ENCODE measurements around the gene SPSB1. TPM values are rescaled to one million over a fixed set of nuclear protein-coding genes. Genes with fewer than 3 reads are reported as not detected.

SPSB1 gene
- polyA plus RNA-seq, 1 experiment, result 20.3 TPM

DNA sequence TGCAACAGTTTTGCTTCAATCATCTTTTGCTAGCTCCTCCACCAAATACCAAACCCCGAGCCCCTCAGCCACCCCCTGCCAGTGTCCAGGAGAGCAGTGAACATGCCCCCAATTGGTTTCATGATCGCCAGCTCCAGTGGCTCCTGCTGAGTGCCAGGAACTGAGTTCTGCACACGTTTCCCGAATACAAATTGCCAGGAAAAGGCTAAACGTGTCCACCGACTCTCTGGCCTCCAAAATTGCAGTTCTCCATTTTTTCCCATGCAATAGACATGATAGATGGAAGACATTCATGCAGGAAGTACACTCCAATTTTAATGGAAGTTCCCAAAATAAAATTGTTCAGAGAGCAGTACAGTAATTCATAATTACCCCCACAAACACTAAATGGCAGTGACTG is 101.3 kb downstream of the SPSB1 start:
- Histone ChIP-seq H3K9me3 (ENCODE audit: control insufficient read depth, insufficient read depth, low read length) (peaks cover 14% of the 10 kb centered on the region), H3K27me3 (ENCODE audit: control insufficient read depth, insufficient read depth, low read length) (peaks cover 15% of the 10 kb centered on the region), H3K27ac (ENCODE audit: low read depth, low read length) (no peak overlapping the region), H3K4me3 (ENCODE audit: low read depth, low read length) (no peak overlapping the region)
- CTCF ChIA-PET, result no interaction called here
- POLR2A ChIA-PET, result no interaction called here
- TF ChIP-seq, protein P1, sequence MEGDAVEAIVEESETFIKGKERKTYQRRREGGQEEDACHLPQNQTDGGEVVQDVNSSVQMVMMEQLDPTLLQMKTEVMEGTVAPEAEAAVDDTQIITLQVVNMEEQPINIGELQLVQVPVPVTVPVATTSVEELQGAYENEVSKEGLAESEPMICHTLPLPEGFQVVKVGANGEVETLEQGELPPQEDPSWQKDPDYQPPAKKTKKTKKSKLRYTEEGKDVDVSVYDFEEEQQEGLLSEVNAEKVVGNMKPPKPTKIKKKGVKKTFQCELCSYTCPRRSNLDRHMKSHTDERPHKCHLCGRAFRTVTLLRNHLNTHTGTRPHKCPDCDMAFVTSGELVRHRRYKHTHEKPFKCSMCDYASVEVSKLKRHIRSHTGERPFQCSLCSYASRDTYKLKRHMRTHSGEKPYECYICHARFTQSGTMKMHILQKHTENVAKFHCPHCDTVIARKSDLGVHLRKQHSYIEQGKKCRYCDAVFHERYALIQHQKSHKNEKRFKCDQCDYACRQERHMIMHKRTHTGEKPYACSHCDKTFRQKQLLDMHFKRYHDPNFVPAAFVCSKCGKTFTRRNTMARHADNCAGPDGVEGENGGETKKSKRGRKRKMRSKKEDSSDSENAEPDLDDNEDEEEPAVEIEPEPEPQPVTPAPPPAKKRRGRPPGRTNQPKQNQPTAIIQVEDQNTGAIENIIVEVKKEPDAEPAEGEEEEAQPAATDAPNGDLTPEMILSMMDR (IDR thresholded peaks at IDR 0.05; ENCODE audit: low read depth, low read length), result no peak
- no peak for DNase-seq (ENCODE audit: low read depth, low spot score)

GRCh38 chr1:9395018-9395417 is 102.3 kb downstream of the SPSB1 start:
- no peak overlapping the region for H3K4me3 ChIP-seq (ENCODE audit: low read depth, low read length)
- peaks cover 15% of the 10 kb centered on the region for H3K27me3 ChIP-seq (ENCODE audit: control insufficient read depth, insufficient read depth, low read length)
- TF ChIP-seq, protein P1 (IDR thresholded peaks at IDR 0.05; ENCODE audit: low read depth, low read length), result no peak
- H3K9me3 ChIP-seq (ENCODE audit: control insufficient read depth, insufficient read depth, low read length), result peaks cover 14% of the 10 kb centered on the region
- ChIA-PET POLR2A (no interaction called here), CTCF (no interaction called here)
- no peak overlapping the region for H3K27ac ChIP-seq (ENCODE audit: low read depth, low read length)
- DNase-seq (ENCODE audit: low read depth, low spot score), result no peak

DNA sequence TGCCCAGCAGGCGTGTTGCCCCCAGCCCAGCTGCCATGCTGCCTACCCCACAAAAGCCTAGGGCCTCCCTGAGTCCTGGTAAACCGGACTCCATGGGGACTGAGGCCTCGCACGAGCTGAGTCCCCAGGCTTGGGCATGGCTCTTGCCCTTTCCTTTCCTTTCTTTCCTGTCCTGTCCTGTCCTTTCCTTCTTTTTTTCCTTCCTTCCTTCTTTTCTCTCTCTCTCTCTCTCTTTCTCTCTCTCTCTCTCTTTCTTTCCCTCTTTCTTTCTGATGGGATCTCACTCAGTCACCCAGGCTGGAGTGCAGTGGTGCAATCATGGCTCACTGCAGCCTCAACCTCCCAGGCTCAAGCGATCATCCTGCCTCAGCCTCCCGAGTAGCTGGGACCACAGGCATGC is 104.4 kb downstream of the SPSB1 start:
- POLR2A ChIA-PET, result no interaction called here

GRCh38 chr1:9397997-9398526 is 105.4 kb downstream of the SPSB1 start:
- ChIA-PET POLR2A (interaction anchor here (0.6 kb wide), 1 partner anchor 92 kb away, joined by 3 read pairs; no protein-coding TSS in a partner anchor), CTCF (interaction anchor here (2.4 kb wide), 1 partner anchor 58 kb away, joined by 8 read pairs; no protein-coding TSS in a partner anchor)
- Histone ChIP-seq H3K27me3 (ENCODE audit: control insufficient read depth, insufficient read depth, low read length) (peaks cover 15% of the 10 kb centered on the region), H3K9me3 (ENCODE audit: control insufficient read depth, insufficient read depth, low read length) (peaks cover 14% of the 10 kb centered on the region), H3K4me3 (ENCODE audit: low read depth, low read length) (no peak overlapping the region), H3K27ac (ENCODE audit: low read depth, low read length) (no peak overlapping the region)
- DNase-seq (ENCODE audit: low read depth, low spot score), result no peak
- TF ChIP-seq, protein P1 (IDR thresholded peaks at IDR 0.05; ENCODE audit: low read depth, low read length), result no peak

More for the DNA sequence above, 104.4 kb downstream of the SPSB1 start:
- no peak for DNase-seq (ENCODE audit: low read depth, low spot score)
- TF ChIP-seq, protein P1 (IDR thresholded peaks at IDR 0.05; ENCODE audit: low read depth, low read length), result no peak
- no peak overlapping the region for H3K27ac ChIP-seq (ENCODE audit: low read depth, low read length)
- H3K4me3 ChIP-seq (ENCODE audit: low read depth, low read length), result no peak overlapping the region
- CTCF ChIA-PET, result interaction anchor here (0.7 kb wide), 1 partner anchor 16 kb away, joined by 3 read pairs; no protein-coding TSS in a partner anchor
- H3K27me3 ChIP-seq (ENCODE audit: control insufficient read depth, insufficient read depth, low read length), result peaks cover 15% of the 10 kb centered on the region
- peaks cover 14% of the 10 kb centered on the region for H3K9me3 ChIP-seq (ENCODE audit: control insufficient read depth, insufficient read depth, low read length)

DNA sequence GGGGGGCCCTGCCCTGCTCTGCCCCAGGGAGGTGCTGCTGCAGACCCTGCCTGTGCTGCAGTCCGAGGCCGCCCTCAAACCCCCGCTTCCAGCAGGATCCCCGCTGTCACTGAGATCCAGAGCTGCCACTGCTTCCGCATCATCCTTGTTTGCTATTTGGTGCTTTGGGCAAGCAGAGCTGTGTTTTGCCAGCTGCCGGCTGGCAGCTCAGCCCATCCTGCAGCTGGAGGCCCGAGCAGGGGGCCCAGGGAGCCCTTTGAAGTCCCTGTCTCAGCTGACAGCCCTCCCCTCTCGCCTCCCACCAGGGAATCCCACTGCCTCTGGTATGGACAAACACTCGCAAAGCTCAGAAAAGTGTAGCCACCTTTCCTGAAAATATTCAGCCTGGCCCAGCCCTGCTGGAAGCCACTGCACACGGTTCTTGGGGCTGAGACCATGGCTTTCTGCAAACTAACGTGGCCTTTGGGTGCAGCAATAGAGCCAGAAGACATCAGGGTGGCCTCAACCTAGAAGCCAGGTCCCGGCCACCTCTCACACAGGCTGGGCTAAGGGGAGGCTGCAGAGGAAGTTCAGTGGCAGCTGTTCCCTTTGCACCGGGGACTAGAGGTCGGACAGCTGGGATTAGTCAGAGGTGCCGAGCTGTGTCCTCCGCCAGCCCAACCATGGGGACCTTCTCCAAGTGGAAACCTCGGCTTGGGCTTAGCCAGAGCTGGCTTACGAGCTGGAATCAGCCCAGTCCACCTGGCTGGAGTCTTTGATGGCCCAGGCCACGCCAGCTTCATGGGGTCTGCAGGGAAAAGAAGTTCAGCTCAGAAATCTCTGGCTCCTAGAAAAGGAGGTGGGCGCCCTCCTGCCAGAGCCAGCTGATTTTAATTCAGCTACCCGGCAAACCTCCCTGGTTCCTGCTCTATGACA is 107.1 kb downstream of the SPSB1 start:
- Histone ChIP-seq H3K4me3 (ENCODE audit: low read depth, low read length) (no peak overlapping the region), H3K27me3 (ENCODE audit: control insufficient read depth, insufficient read depth, low read length) (peaks cover 3% of the 10 kb centered on the region), H3K27ac (ENCODE audit: low read depth, low read length) (peak overlapping the region; percentile 39), H3K9me3 (ENCODE audit: control insufficient read depth, insufficient read depth, low read length) (peaks cover 19% of the 10 kb centered on the region)
- POLR2A ChIA-PET, result interaction anchor here (0.6 to 1.7 kb wide), 7 partner anchors 10 to 110 kb away, joined by 3 to 8 read pairs (median 4); no protein-coding TSS in a partner anchor
- CTCF ChIA-PET, result interaction anchor here (0.8 to 2.4 kb wide), 4 partner anchors 9 to 289 kb away, joined by 3 to 8 read pairs (median 6); no protein-coding TSS in a partner anchor
- TF ChIP-seq, protein P1 (IDR thresholded peaks at IDR 0.05; ENCODE audit: low read depth, low read length), result no peak
- no peak for DNase-seq (ENCODE audit: low read depth, low spot score)

All from AG04450 (cell line).